Endodermal cell (in vitro differentiated cells): ENCODE data around the gene KCTD18. TPM values are rescaled to one million over a fixed set of nuclear protein-coding genes. Genes with fewer than 3 reads are reported as not detected.

Source experiments
- DNase-seq: peaks from one replicate; pipeline ENCODE4 v3.0.0-alpha.2; 2017
- H3K27ac ChIP-seq: 2 replicates; pipeline ENCODE4 v1.5.1; 2013; ENCODE audit warnings: mild to moderate bottlenecking, low read depth, low read length, moderate library complexity
- H3K27me3 ChIP-seq: 2 replicates; pipeline ENCODE4 v1.6.1; 2013; ENCODE audit warnings: mild to moderate bottlenecking, low read length, moderate library complexity; ENCODE audit not compliant: insufficient read depth, control insufficient read depth, poor library complexity, severe bottlenecking
- H3K36me3 ChIP-seq: 2 replicates; pipeline ENCODE4 v1.7.0; 2013; ENCODE audit warnings: mild to moderate bottlenecking, low read length, moderate library complexity; ENCODE audit not compliant: control insufficient read depth, insufficient read depth
- H3K4me1 ChIP-seq: one replicate; pipeline ENCODE4 v1.7.0; 2013; ENCODE audit warnings: low read length; ENCODE audit not compliant: control insufficient read depth, insufficient read depth
- H3K4me3 ChIP-seq: 2 replicates; pipeline ENCODE4 v1.5.1; 2013; ENCODE audit warnings: mild to moderate bottlenecking, low read length, moderate library complexity
- H3K9ac ChIP-seq: 2 replicates; pipeline ENCODE4 v1.6.1; 2013; ENCODE audit warnings: mild to moderate bottlenecking, low read length, moderate library complexity; ENCODE audit not compliant: poor library complexity, severe bottlenecking; ENCODE audit errors: extremely low read depth
- H3K9me3 ChIP-seq: 2 replicates; pipeline ENCODE4 v1.6.1; 2013; ENCODE audit warnings: mild to moderate bottlenecking, low read length, moderate library complexity; ENCODE audit not compliant: control insufficient read depth
- H3K27ac Mint-ChIP-seq: 2 replicates; pipeline ENCODE4 v1.8.0; 2020; ENCODE audit warnings: mixed read lengths
- H3K27me3 Mint-ChIP-seq: 2 replicates; pipeline ENCODE4 v1.8.0; 2021; ENCODE audit warnings: mild to moderate bottlenecking, mixed read lengths; ENCODE audit not compliant: insufficient read depth
- H3K36me3 Mint-ChIP-seq: 2 replicates; pipeline ENCODE4 v1.8.0; 2020; ENCODE audit warnings: low read depth, mixed read lengths
- H3K4me1 Mint-ChIP-seq: 2 replicates; pipeline ENCODE4 v1.8.0; 2020; ENCODE audit warnings: mixed read lengths
- H3K4me3 Mint-ChIP-seq: 2 replicates; pipeline ENCODE4 v1.8.0; 2020; ENCODE audit warnings: mild to moderate bottlenecking, moderate library complexity, mixed read lengths
- H3K9me3 Mint-ChIP-seq: 2 replicates; pipeline ENCODE4 v1.8.0; 2020; ENCODE audit warnings: mild to moderate bottlenecking, mixed read lengths
- WGBS, 2 experiments: methylation state at CpG; one replicate each; pipeline versions ENCODE4 v1.1.5 to v1.1.7; 2013; ENCODE audit warnings: missing lambda C conversion rate in 2 of 2, mixed read lengths in 1 of 2; ENCODE audit not compliant: insufficient coverage in 1 of 2, insufficient read length in 1 of 2; 5-methylcytosine and 5-hydroxymethylcytosine counted together
- total RNA-seq, 2 donors: library from RNA; stranded (reverse); fragmentation: NEBNext Ultra II Directional in 1 of 2; extraction: Animal tissue kit (Norgen Biotek cat#: 25700) in 1 of 2; gene quantifications; 2 replicates in 1 of 2; 3 replicates in 1 of 2; pipeline ENCODE4 v1.2.1, GENCODE V29; 2021
- TF ChIP-seq, protein P1 (sequence below): fragments of 200-600 bp; sonication (generic); conservative IDR thresholded peaks from 2 replicates; pipeline ENCODE4 v1.5.0; 2021; ENCODE audit warnings: antibody characterized with exemption, mild to moderate bottlenecking

The KCTD18 gene
- total RNA-seq, 2 donors from 2014 or later = 6.8 to 12.2 TPM

DNA sequence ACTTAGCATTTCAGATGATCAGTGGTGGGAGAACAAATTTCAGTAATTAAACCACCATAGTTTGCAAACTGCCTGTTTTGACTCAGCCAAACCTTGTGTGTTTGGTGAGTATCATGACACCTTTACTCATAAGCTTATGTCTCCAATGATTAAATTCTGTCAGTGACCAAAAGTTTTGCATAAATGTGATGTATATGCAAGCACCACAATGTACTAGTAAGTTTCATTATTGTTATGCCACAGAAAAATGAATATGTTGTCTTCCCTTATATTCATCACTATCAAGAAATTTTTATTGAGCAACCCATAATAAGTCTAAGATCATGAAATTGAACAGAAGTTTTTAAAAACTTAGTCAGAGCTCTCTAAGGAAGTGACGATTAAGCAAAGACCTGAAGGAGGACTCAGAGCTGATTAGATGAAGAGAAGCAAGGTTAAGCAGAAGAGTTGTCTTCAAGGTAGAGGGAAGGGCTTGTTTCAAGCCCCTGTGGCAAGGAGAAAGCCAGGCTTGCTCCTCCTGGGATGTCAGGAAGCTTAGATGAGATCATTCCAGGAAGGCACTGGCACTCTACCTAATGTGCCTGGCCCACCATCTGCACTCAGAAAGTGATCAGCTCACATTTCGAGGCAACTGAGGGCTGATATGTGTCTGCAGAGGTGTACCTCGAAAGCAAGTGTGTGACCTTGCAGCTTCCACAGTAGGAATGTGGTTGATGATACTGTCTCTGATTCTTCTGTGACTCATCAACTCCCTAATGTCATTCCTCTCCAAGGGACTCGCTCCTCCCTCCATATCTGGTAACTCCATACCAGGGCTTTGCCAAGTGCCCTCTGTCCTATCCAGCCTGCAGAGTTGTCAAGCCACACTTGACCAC, 54.7 kb downstream of the KCTD18 start:
- TF ChIP-seq, protein P1, sequence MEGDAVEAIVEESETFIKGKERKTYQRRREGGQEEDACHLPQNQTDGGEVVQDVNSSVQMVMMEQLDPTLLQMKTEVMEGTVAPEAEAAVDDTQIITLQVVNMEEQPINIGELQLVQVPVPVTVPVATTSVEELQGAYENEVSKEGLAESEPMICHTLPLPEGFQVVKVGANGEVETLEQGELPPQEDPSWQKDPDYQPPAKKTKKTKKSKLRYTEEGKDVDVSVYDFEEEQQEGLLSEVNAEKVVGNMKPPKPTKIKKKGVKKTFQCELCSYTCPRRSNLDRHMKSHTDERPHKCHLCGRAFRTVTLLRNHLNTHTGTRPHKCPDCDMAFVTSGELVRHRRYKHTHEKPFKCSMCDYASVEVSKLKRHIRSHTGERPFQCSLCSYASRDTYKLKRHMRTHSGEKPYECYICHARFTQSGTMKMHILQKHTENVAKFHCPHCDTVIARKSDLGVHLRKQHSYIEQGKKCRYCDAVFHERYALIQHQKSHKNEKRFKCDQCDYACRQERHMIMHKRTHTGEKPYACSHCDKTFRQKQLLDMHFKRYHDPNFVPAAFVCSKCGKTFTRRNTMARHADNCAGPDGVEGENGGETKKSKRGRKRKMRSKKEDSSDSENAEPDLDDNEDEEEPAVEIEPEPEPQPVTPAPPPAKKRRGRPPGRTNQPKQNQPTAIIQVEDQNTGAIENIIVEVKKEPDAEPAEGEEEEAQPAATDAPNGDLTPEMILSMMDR = no peak
- Mint-ChIP-seq H3K9me3 (no peaks in the 10 kb centered on the region), H3K27me3 (no peaks in the 10 kb centered on the region), H3K4me1 (no peaks in the 10 kb centered on the region), H3K4me3 (no peak overlapping the region), H3K36me3 (peaks cover 21% of the 10 kb centered on the region), H3K27ac (no peak overlapping the region)
- DNase-seq = no peak
- Histone ChIP-seq H3K27ac (no peak overlapping the region), H3K4me1 (no peaks in the 10 kb centered on the region), H3K9me3 (no peaks in the 10 kb centered on the region), H3K27me3 (no peaks in the 10 kb centered on the region), H3K36me3 (peaks cover 45% of the 10 kb centered on the region), H3K4me3 (no peak overlapping the region), H3K9ac (no peak overlapping the region)
- WGBS, 2 experiments = 94 to 100% methylated on average over 2 to 4 of the region's 4 CpGs

DNA sequence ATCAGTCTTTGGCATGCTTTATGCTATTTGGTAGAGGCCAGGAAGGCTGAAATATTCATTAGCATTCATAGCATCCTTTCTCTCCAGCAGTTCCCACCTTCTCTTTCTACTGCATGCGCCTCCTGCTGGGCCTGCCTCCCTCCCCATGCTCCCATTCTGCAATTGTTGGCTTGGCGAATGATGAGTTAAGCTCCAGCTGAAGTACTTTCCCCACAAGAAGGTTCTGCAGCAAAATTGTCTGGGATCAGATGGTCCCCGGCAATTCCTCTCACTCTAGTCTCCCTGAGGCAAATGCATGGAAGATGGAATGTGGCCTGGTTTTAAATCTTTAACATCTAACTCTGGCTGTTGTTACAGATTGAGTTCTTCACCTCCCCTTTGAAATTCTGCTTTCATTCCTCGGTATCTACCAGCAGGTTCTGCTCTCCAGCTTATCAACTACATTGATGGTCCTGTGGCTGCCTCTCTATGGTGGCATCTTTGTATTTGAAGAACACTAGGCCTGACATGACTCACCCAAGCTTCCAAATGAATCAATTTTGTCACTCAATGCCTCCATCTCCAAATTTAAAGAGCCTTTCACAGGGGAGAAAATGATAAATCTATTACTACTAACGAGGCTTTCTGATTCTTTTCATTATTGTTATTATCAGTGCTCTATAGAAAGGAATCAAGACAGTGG, 55.9 kb downstream of the KCTD18 start:
- H3K27ac Mint-ChIP-seq = no peak overlapping the region
- Histone ChIP-seq H3K36me3 (peaks cover 37% of the 10 kb centered on the region), H3K4me1 (no peaks in the 10 kb centered on the region), H3K9ac (no peak overlapping the region), H3K9me3 (no peaks in the 10 kb centered on the region), H3K4me3 (no peak overlapping the region), H3K27ac (no peak overlapping the region), H3K27me3 (no peaks in the 10 kb centered on the region)
- peaks cover 23% of the 10 kb centered on the region for H3K36me3 Mint-ChIP-seq
- 93% methylated on average over 3 to 4 of the region's 5 CpGs for WGBS, 2 experiments
- no peak overlapping the region for H3K4me3 Mint-ChIP-seq
- no peaks in the 10 kb centered on the region for H3K27me3 Mint-ChIP-seq
- TF ChIP-seq, protein P1 = peak; percentile 28
- H3K9me3 Mint-ChIP-seq = no peaks in the 10 kb centered on the region
- H3K4me1 Mint-ChIP-seq = no peaks in the 10 kb centered on the region
- DNase-seq = peak; percentile 73

DNA sequence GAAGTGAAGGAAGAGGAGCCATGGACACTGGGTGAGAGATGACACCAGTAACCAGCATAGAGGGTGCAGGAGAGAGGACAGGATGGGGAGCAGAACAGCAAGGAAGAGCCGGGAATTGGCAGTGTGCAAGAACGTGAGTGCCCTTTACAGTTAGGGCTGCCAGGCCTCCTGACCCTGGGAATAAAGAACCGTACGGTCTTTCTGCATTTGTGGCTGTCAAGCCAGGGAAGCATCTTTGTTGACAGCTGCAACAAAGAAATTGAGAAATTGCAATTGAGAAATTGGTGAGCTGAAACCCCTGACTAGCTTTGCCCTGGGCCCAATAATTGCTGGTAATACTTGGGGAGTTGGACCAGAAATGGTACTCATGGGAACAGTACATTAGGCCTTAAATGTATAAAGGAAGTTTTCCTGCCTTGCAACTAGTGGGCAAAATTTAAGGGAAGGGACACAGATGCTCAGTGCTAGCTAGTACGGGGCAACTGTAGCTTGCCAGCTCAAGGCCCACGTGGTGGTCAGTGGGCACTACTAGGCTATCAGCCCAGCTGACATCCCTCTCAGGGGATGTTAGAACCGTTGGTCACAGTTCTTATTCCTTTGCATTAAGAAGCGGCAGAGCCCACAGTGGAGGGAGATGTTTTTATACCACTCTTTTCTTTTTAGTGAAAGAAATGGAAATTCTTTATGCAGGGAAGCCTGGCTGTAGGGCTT, 56.6 kb downstream of the KCTD18 start:
- H3K4me3 Mint-ChIP-seq = no peak overlapping the region
- TF ChIP-seq, protein P1 = no peak
- no peaks in the 10 kb centered on the region for H3K27me3 Mint-ChIP-seq
- Histone ChIP-seq H3K4me1 (no peaks in the 10 kb centered on the region), H3K4me3 (no peak overlapping the region), H3K9me3 (no peaks in the 10 kb centered on the region), H3K9ac (no peak overlapping the region), H3K27ac (no peak overlapping the region), H3K27me3 (no peaks in the 10 kb centered on the region), H3K36me3 (peaks cover 34% of the 10 kb centered on the region)
- no peaks in the 10 kb centered on the region for H3K4me1 Mint-ChIP-seq
- WGBS, 2 experiments = 80 to 81% methylated on average over 6 to 8 of the region's 8 CpGs
- H3K27ac Mint-ChIP-seq = no peak overlapping the region
- no peaks in the 10 kb centered on the region for H3K9me3 Mint-ChIP-seq
- no peak for DNase-seq
- H3K36me3 Mint-ChIP-seq = peaks cover 27% of the 10 kb centered on the region
